HepG2 (cell line): ENCODE measurements around the gene RAI14. TPM values are rescaled to one million over a fixed set of nuclear protein-coding genes. Genes with fewer than 3 reads are reported as not detected.
A peak's percentile ranks its signal among the peaks of the same experiment; 100 is the strongest.

Source experiments
- ARNTL ChIP-seq: sonication (generic); formaldehyde crosslinking; IDR thresholded peaks from 2 replicates; pipeline ENCODE4 v1.4.0; 2020; ENCODE audit warnings: mild to moderate bottlenecking, missing genetic modification reagents
- ELF4 ChIP-seq: sonication (generic); formaldehyde crosslinking; IDR thresholded peaks from 2 replicates; pipeline ENCODE4 v1.5.0; 2020; ENCODE audit warnings: missing genetic modification reagents, mild to moderate bottlenecking, moderate library complexity, borderline replicate concordance
- KLF16 ChIP-seq, 2 experiments: sonication (generic) in 1 of 2; formaldehyde crosslinking in 1 of 2; IDR thresholded peaks; 2 replicates each; pipeline versions ENCODE4 v1.6.1 to v1.8.0; 2016 to 2023; ENCODE audit warnings: missing genetic modification reagents in 2 of 2, missing compliant biosample characterization in 1 of 2
- LCORL ChIP-seq, 2 experiments: fragments of 450-650 bp in 1 of 2; sonication (generic) in 1 of 2; formaldehyde crosslinking in 1 of 2; IDR thresholded peaks; 2 replicates each; pipeline versions ENCODE4 v1.5.0 to v1.6.1; 2017 to 2020; ENCODE audit warnings: antibody characterized with exemption in 1 of 2, missing genetic modification reagents in 1 of 2
- NR2F6 ChIP-seq, 2 experiments: IDR thresholded peaks; 2 replicates each; pipeline ENCODE4 v1.6.1; 2016; ENCODE audit warnings: antibody characterized with exemption in 1 of 2, mild to moderate bottlenecking in 1 of 2
- PHF21A ChIP-seq: sonication (generic); formaldehyde crosslinking; IDR thresholded peaks from 2 replicates; pipeline ENCODE4 v1.5.0; 2020; ENCODE audit warnings: mild to moderate bottlenecking, missing genetic modification reagents
- PITX1 ChIP-seq: sonication (generic); formaldehyde crosslinking; IDR thresholded peaks from 2 replicates; pipeline ENCODE4 v1.5.1; 2020; ENCODE audit warnings: mild to moderate bottlenecking, missing genetic modification reagents
- SMAD3 ChIP-seq: sonication (generic); formaldehyde crosslinking; IDR thresholded peaks from 2 replicates; pipeline ENCODE4 v1.4.0; 2020; ENCODE audit warnings: missing genetic modification reagents
- TFDP2 ChIP-seq: sonication (generic); formaldehyde crosslinking; IDR thresholded peaks from 2 replicates; pipeline ENCODE4 v1.4.0; 2020; ENCODE audit warnings: missing genetic modification reagents
- THAP11 ChIP-seq: IDR thresholded peaks from 2 replicates; pipeline ENCODE4 v1.6.1; 2016; ENCODE audit warnings: missing biosample characterization, missing genetic modification reagents
- ZFX ChIP-seq: sonication (generic); formaldehyde crosslinking; IDR thresholded peaks from 2 replicates; pipeline ENCODE4 v1.4.0; 2020; ENCODE audit warnings: mild to moderate bottlenecking, low read depth, missing genetic modification reagents, moderate library complexity
- ZNF605 ChIP-seq: sonication (generic); formaldehyde crosslinking; IDR thresholded peaks from 2 replicates; pipeline ENCODE4 v1.8.0; 2022; ENCODE audit warnings: mild to moderate bottlenecking, missing genetic modification reagents
- ZNF710 ChIP-seq: sonication (generic); formaldehyde crosslinking; IDR thresholded peaks from 2 replicates; pipeline ENCODE4 v1.5.0; 2020; ENCODE audit warnings: mild to moderate bottlenecking, missing genetic modification reagents, borderline replicate concordance
- ZNF761 ChIP-seq: sonication (generic); formaldehyde crosslinking; conservative IDR thresholded peaks from 2 replicates; pipeline ENCODE4 v1.4.0; 2020; ENCODE audit warnings: mild to moderate bottlenecking, missing genetic modification reagents
- polyA plus RNA-seq, 8 experiments: library from polyadenylated mRNA; depleted of rRNA in 3 of 8; stranded (reverse) in 7 of 8; unstranded in 1 of 8; fragments of >200 nt; fragmentation: Illumina TruSeq in 4 of 8; extraction: Trizol in 4 of 8; gene quantifications; 2 replicates each; pipeline versions ENCODE4 v1.2.1 to v1.2.3, GENCODE V29; 2011 to 2016; ENCODE audit warnings: low read depth in 4 of 8, missing spikeins in 1 of 8, mixed read lengths in 1 of 8; ENCODE audit not compliant: insufficient read depth in 1 of 8
- total RNA-seq, 5 experiments: library from RNA; depleted of rRNA; stranded (reverse); fragments of >200 nt; fragmentation: Illumina TruSeq; extraction: Trizol; gene quantifications; 2 replicates each; pipeline ENCODE4 v1.2.3, GENCODE V29; 2016; ENCODE audit warnings: low read depth in 1 of 5
- TF ChIP-seq, protein P1 (sequence below): sonication (generic); formaldehyde crosslinking; IDR thresholded peaks from 2 replicates; pipeline ENCODE4 v1.8.1; 2023; ENCODE audit warnings: mild to moderate bottlenecking, moderate library complexity, missing genetic modification reagents
- TF ChIP-seq, protein P2 (sequence below): sonication (generic); formaldehyde crosslinking; conservative IDR thresholded peaks from 2 replicates; pipeline ENCODE4 v1.8.0; 2022; ENCODE audit warnings: low read depth, missing genetic modification reagents
- TF ChIP-seq, protein P3 (sequence below): IDR thresholded peaks from 2 replicates; pipeline ENCODE4 v1.6.1; 2012; ENCODE audit warnings: low read depth, low read length, improper control_type of control experiment
- TF ChIP-seq, protein P4 (sequence below): IDR thresholded peaks from 2 replicates; pipeline ENCODE4 v1.6.1; 2016; ENCODE audit warnings: mild to moderate bottlenecking

The RAI14 gene
- total and polyA plus RNA-seq, 2 of the 13 experiments (the other 11 are each of a cell fraction or from before 2014, with no cell fraction given): 12.6 to 18.2 TPM

GRCh38 chr5:34756781-34757624 lies 100.9 kb downstream of the RAI14 start (continued):
- TF ChIP-seq SMAD3 (CRISPR knock-in tag): peak; percentile 40; the same call in 1 of the 2 replicates
- TF ChIP-seq, protein P1, sequence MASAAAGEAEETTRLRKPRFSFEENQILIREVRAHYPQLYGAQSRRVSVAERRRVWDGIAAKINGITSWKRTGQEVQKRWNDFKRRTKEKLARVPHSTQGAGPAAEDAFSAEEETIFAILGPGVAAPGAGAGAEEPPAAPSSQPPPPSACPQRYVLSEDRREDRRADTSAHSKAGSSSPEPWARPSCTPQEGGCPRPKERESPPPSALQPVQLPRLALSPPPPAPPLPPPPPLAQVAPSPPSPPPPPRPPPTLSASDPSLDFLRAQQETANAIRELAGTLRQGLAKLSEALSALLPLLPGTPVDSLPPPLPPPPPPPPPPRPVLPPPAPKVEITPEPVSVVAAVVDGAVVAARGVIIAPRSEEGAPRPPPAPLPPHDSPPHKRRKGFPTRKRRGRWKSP (CRISPR knock-in tag): peak; percentile 62; the same call in 1 of the 2 replicates
- TF ChIP-seq, protein P2, sequence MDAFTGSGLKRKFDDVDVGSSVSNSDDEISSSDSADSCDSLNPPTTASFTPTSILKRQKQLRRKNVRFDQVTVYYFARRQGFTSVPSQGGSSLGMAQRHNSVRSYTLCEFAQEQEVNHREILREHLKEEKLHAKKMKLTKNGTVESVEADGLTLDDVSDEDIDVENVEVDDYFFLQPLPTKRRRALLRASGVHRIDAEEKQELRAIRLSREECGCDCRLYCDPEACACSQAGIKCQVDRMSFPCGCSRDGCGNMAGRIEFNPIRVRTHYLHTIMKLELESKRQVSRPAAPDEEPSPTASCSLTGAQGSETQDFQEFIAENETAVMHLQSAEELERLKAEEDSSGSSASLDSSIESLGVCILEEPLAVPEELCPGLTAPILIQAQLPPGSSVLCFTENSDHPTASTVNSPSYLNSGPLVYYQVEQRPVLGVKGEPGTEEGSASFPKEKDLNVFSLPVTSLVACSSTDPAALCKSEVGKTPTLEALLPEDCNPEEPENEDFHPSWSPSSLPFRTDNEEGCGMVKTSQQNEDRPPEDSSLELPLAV (CRISPR knock-in tag): no peak
- TF ChIP-seq PHF21A (CRISPR knock-in tag): peak; percentile 61
- no peak for TF ChIP-seq ELF4 (CRISPR knock-in tag)
- peak in 1 of 2 experiments; percentile 41; a peak in 1 of 4 replicates for TF ChIP-seq KLF16 (CRISPR knock-in tag; IDR thresholded peaks at IDR 0.05)
- TF ChIP-seq ZNF710 (CRISPR knock-in tag): 0 out of 2 replicates have a peak, but pooled peaks have one; percentile 41
- peak; percentile 62; the same call in 1 of the 2 replicates for TF ChIP-seq ZNF605
- 0 out of 2 replicates have a peak, but pooled peaks have one; percentile 12 for TF ChIP-seq LCORL (IDR thresholded peaks at IDR 0.05)
- TF ChIP-seq LCORL (CRISPR knock-in tag; IDR thresholded peaks at IDR 0.05): peak; percentile 46
- 0 out of 2 replicates have a peak, but pooled peaks have one; percentile 22 for TF ChIP-seq ZFX (CRISPR knock-in tag)
- no peak for TF ChIP-seq ARNTL (CRISPR knock-in tag)
- peak; percentile 58; the same call in 1 of the 2 replicates for TF ChIP-seq THAP11 (CRISPR knock-in tag)
- peak; percentile 97 for TF ChIP-seq NR2F6 (IDR thresholded peaks at IDR 0.05)
- peak; percentile 98 for TF ChIP-seq NR2F6 (CRISPR knock-in tag; IDR thresholded peaks at IDR 0.05)
- TF ChIP-seq, protein P3, sequence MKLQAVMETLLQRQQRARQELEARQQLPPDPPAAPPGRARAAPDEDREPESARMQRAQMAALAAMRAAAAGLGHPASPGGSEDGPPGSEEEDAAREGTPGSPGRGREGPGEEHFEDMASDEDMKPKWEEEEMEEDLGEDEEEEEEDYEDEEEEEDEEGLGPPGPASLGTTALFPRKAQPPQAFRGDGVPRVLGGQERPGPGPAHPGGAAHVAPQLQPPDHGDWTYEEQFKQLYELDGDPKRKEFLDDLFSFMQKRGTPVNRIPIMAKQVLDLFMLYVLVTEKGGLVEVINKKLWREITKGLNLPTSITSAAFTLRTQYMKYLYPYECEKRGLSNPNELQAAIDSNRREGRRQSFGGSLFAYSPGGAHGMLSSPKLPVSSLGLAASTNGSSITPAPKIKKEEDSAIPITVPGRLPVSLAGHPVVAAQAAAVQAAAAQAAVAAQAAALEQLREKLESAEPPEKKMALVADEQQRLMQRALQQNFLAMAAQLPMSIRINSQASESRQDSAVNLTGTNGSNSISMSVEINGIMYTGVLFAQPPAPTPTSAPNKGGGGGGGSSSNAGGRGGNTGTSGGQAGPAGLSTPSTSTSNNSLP: peak; percentile 58; the same call in 1 of the 2 replicates
- TF ChIP-seq, protein P4, sequence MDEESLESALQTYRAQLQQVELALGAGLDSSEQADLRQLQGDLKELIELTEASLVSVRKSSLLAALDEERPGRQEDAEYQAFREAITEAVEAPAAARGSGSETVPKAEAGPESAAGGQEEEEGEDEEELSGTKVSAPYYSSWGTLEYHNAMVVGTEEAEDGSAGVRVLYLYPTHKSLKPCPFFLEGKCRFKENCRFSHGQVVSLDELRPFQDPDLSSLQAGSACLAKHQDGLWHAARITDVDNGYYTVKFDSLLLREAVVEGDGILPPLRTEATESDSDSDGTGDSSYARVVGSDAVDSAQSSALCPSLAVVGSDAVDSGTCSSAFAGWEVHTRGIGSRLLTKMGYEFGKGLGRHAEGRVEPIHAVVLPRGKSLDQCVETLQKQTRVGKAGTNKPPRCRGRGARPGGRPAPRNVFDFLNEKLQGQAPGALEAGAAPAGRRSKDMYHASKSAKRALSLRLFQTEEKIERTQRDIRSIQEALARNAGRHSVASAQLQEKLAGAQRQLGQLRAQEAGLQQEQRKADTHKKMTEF (CRISPR knock-in tag): peak; percentile 63
- TF ChIP-seq TFDP2: 0 out of 2 replicates have a peak, but pooled peaks have one; percentile 34
- no peak for TF ChIP-seq ZNF761 (CRISPR knock-in tag)
- peak; percentile 67 for TF ChIP-seq PITX1 (CRISPR knock-in tag)
